Esophagus squamous epithelium (tissue), 5 donors: ENCODE data around the gene COL6A3. TPM values are rescaled to one million over a fixed set of nuclear protein-coding genes. Genes with fewer than 3 reads are reported as not detected.

Experiments
- DNase-seq: peaks from one replicate; lab custom pipeline; 2025; lab: John Stamatoyannopoulos, UW
- H3K27ac ChIP-seq, 4 donors: fragments of 200-600 bp; sonication (generic); one replicate each; pipeline ENCODE4 v1.5.1; 2016 to 2019; ENCODE audit warnings: mild to moderate bottlenecking in 1 of 4
- H3K27me3 ChIP-seq, 4 donors: fragments of 200-600 bp; sonication (generic); 1 replicate in 3 of 4; 2 replicates in 1 of 4; pipeline versions ENCODE4 v1.5.1 to v1.6.0; 2017 to 2021; ENCODE audit warnings: antibody characterized with exemption in 1 of 4
- H3K36me3 ChIP-seq, 3 donors: fragments of 200-600 bp; sonication (generic); one replicate each; pipeline ENCODE4 v1.5.1; 2016 to 2019
- H3K4me1 ChIP-seq, 3 donors: fragments of 200-600 bp; sonication (generic); one replicate each; pipeline ENCODE4 v1.5.1; 2017 to 2019
- H3K4me3 ChIP-seq, 4 donors: fragments of 200-600 bp; sonication (generic); 1 replicate in 3 of 4; 2 replicates in 1 of 4; pipeline ENCODE4 v1.5.1; 2016 to 2019; ENCODE audit warnings: mild to moderate bottlenecking in 2 of 4, moderate library complexity in 1 of 4
- H3K9me3 ChIP-seq, 3 donors: fragments of 200-600 bp; sonication (generic); one replicate each; pipeline ENCODE4 v1.5.1; 2016 to 2019
- CTCF ChIP-seq, 6 experiments: fragments of 450-650 bp in 4 of 6; fragments of 200-600 bp in 2 of 6; sonication (generic) in 2 of 6; IDR thresholded peaks; one replicate each; pipeline ENCODE4 v1.5.1; 2016 to 2019; ENCODE audit warnings: antibody characterized with exemption in 6 of 6, mild to moderate bottlenecking in 4 of 6, moderate library complexity in 4 of 6
- POLR2A ChIP-seq, 4 donors: fragments of 450-650 bp; IDR thresholded peaks; one replicate each; pipeline ENCODE4 v1.6.1; 2017; ENCODE audit warnings: antibody characterized with exemption in 4 of 4, mild to moderate bottlenecking in 4 of 4, moderate library complexity in 3 of 4
- WGBS, 2 donors: methylation state at CpG; one replicate each; pipeline ENCODE4 v1.1.5; 2018; 5-methylcytosine and 5-hydroxymethylcytosine counted together
- intact Hi-C: fragments of 100-400 bp; cut with DNase I; formaldehyde crosslinking; loops from one replicate; pipeline ENCODE4 v1.15.0; 2022
- total RNA-seq, 4 donors: library from RNA; depleted of rRNA; stranded (reverse); fragments of >200 nt; gene quantifications; one replicate each; pipeline ENCODE4 v1.1.0, GENCODE V29; 2016
- donor health status: DM: yes; HTN: yes; CAD: no.

Gene COL6A3
- total RNA-seq, 4 donors from 2014 or later, result 8.9 to 138 (median 46.5) TPM

GRCh38 chr2:237291138-237291792 is 122.7 kb downstream of the COL6A3 start:
- TF ChIP-seq POLR2A (IDR thresholded peaks at IDR 0.05) (no peak), CTCF (IDR thresholded peaks at IDR 0.05) (no peak)
- no peaks in the 10 kb centered on the region for H3K36me3 ChIP-seq
- H3K4me1 ChIP-seq, result peaks cover 0 to 31% (median 7%) of the 10 kb centered on the region in 3 donors
- no peaks in the 10 kb centered on the region for H3K9me3 ChIP-seq
- peak overlapping the region; percentile 50 to 85 (median 79) for H3K27ac ChIP-seq
- H3K4me3 ChIP-seq, result peak overlapping the region in 2 of 4 donors; percentile 17 to 45
- peaks cover 0 to 29% (median 0%) of the 10 kb centered on the region in 4 donors for H3K27me3 ChIP-seq
- 1 to 4% methylated on average over 20 of the region's 20 CpGs for WGBS, 2 donors
- intact Hi-C loops, result no loop called here
- peak; percentile 28 for DNase-seq

- Histone ChIP-seq H3K4me1 (peaks cover 0 to 31% (median 7%) of the 10 kb centered on the region in 3 donors), H3K27ac (peak overlapping the region; percentile 50 to 85 (median 79)), H3K9me3 (no peaks in the 10 kb centered on the region), H3K4me3 (no peak overlapping the region), H3K36me3 (no peaks in the 10 kb centered on the region), H3K27me3 (peaks cover 0 to 29% (median 0%) of the 10 kb centered on the region in 4 donors)
- 40 to 63% methylated on average over 12 of the region's 12 CpGs for WGBS, 2 donors
- intact Hi-C loops, result no loop called here
- no peak for TF ChIP-seq CTCF (IDR thresholded peaks at IDR 0.05)
- TF ChIP-seq POLR2A (IDR thresholded peaks at IDR 0.05), result no peak
- no peak for DNase-seq
Measured at GRCh38 chr2:237290261-237290660, 123.7 kb downstream of the COL6A3 start.

GRCh38 chr2:237289139-237289538 is 124.8 kb downstream of the COL6A3 start:
- no peak overlapping the region for H3K4me3 ChIP-seq
- H3K4me1 ChIP-seq, result peaks cover 0 to 31% (median 7%) of the 10 kb centered on the region in 3 donors
- 59 to 68% methylated on average over 7 of the region's 7 CpGs for WGBS, 2 donors
- intact Hi-C loops, result no loop called here
- peaks cover 0 to 36% (median 0%) of the 10 kb centered on the region in 4 donors for H3K27me3 ChIP-seq
- H3K36me3 ChIP-seq, result no peaks in the 10 kb centered on the region
- no peaks in the 10 kb centered on the region for H3K9me3 ChIP-seq
- DNase-seq, result no peak
- peak overlapping the region in 1 of 4 donors; percentile 85 for H3K27ac ChIP-seq
- TF ChIP-seq CTCF (IDR thresholded peaks at IDR 0.05) (no peak), POLR2A (IDR thresholded peaks at IDR 0.05) (no peak)

GRCh38 chr2:237287872-237288271 is 126.1 kb downstream of the COL6A3 start:
- no peak for TF ChIP-seq CTCF (IDR thresholded peaks at IDR 0.05)
- TF ChIP-seq POLR2A (IDR thresholded peaks at IDR 0.05), result no peak
- no peaks in the 10 kb centered on the region for H3K9me3 ChIP-seq

GRCh38 chr2:237283131-237283928 is 130.6 kb downstream of the COL6A3 start:
- Histone ChIP-seq H3K4me1 (peaks cover 0 to 8% (median 7%) of the 10 kb centered on the region in 3 donors), H3K27me3 (peaks cover 0 to 21% (median 0%) of the 10 kb centered on the region in 4 donors), H3K36me3 (no peaks in the 10 kb centered on the region), H3K4me3 (no peak overlapping the region), H3K9me3 (no peaks in the 10 kb centered on the region), H3K27ac (peak overlapping the region in 3 of 4 donors; percentile 10 to 63 (median 50))
- TF ChIP-seq POLR2A (IDR thresholded peaks at IDR 0.05) (no peak), CTCF (IDR thresholded peaks at IDR 0.05) (no peak)
- intact Hi-C loops, result no loop called here
- 60 to 73% methylated on average over 4 of the region's 4 CpGs for WGBS, 2 donors
- no peak for DNase-seq

More at GRCh38 chr2:237287872-237288271, 126.1 kb downstream of the COL6A3 start:
- intact Hi-C loops, result no loop called here
- Histone ChIP-seq H3K36me3 (no peaks in the 10 kb centered on the region), H3K27ac (no peak overlapping the region), H3K4me3 (no peak overlapping the region), H3K27me3 (peaks cover 0 to 40% (median 0%) of the 10 kb centered on the region in 4 donors), H3K4me1 (peaks cover 0 to 31% (median 7%) of the 10 kb centered on the region in 3 donors)
- WGBS, 2 donors, result 67 to 71% methylated on average over 1 of the region's 1 CpG
- no peak for DNase-seq
